Measurements from ENCODE around the gene CARMIL1. TPM values are rescaled to one million over a fixed set of nuclear protein-coding genes. Genes with fewer than 3 reads are reported as not detected.

The CARMIL1 gene
- total RNA-seq, 1 experiment from 2014 or later: 23.6 TPM

- Histone ChIP-seq H2BK15ac (ENCODE audit: low read depth, low read length) (no peak overlapping the region), H3T11ph (ENCODE audit: low read length) (no peak overlapping the region), H3K27me3 (ENCODE audit: insufficient read depth, low read length) (no peaks in the 10 kb centered on the region), H3K9ac (ENCODE audit: extremely low read depth, insufficient read length, low read length) (no peak overlapping the region), H3K18ac (ENCODE audit: insufficient read length, low read depth, low read length) (no peak overlapping the region), H3K23me2 (ENCODE audit: insufficient read length, low read depth, low read length, poor library complexity, severe bottlenecking) (no peaks in the 10 kb centered on the region), H3K9me3 (ENCODE audit: control insufficient read depth, low read depth, low read length) (no peaks in the 10 kb centered on the region), H4K5ac (ENCODE audit: insufficient read length, low read depth, low read length) (no peak overlapping the region), H3K56ac (ENCODE audit: insufficient read length, low read depth, low read length) (no peak overlapping the region), H3K23ac (ENCODE audit: insufficient read length, low read depth, low read length) (no peak overlapping the region), H3K4ac (ENCODE audit: low read depth, low read length) (no peak overlapping the region), H3K79me2 (ENCODE audit: insufficient read depth, low read length) (no peaks in the 10 kb centered on the region), H3K79me1 (ENCODE audit: insufficient read depth, low read depth, low read length, poor library complexity, severe bottlenecking) (no peaks in the 10 kb centered on the region), H2AFZ (ENCODE audit: low read length) (no peak overlapping the region), H3K4me2 (ENCODE audit: insufficient read depth, insufficient read length, low read length) (no peak overlapping the region), H2AK5ac (ENCODE audit: insufficient read length, low read length) (no peak overlapping the region), H3K4me1 (ENCODE audit: insufficient read depth, low read length) (no peaks in the 10 kb centered on the region), H4K8ac (replicated peaks; ENCODE audit: insufficient read length, low read depth, low read length) (no peak overlapping the region), H2BK120ac (ENCODE audit: low read depth, low read length, poor library complexity, severe bottlenecking) (no peak overlapping the region), H3K14ac (ENCODE audit: insufficient read depth, low read length) (no peak overlapping the region), H4K20me1 (ENCODE audit: control insufficient read depth, insufficient read depth, insufficient read length) (no peaks in the 10 kb centered on the region), H3K27ac (ENCODE audit: insufficient read length, low read depth, low read length) (no peak overlapping the region), H2BK12ac (ENCODE audit: insufficient read length, low read depth, low read length) (no peak overlapping the region), H2BK20ac (ENCODE audit: low read depth, low read length, poor library complexity, severe bottlenecking) (no peak overlapping the region), H2BK5ac (ENCODE audit: insufficient read length, low read length) (no peak overlapping the region), H4K91ac (ENCODE audit: insufficient read length, low read depth, low read length) (no peak overlapping the region)
- H3K27ac Mint-ChIP-seq: no peak overlapping the region
- H3K4me1 Mint-ChIP-seq: no peaks in the 10 kb centered on the region
- H3K27me3 Mint-ChIP-seq (ENCODE audit: low read depth): peaks cover 10% of the 10 kb centered on the region; the same call in 1 of the 2 replicates
- no peak for DNase-seq
- no peaks in the 10 kb centered on the region for H3K9me3 Mint-ChIP-seq
- H3K4me3 Mint-ChIP-seq: no peak overlapping the region
- no peaks in the 10 kb centered on the region for H3K36me3 Mint-ChIP-seq (ENCODE audit: insufficient read depth in 1 of 3, low read depth in 3 of 3)
- TF ChIP-seq CTCF (conservative IDR thresholded peaks at IDR 0.05): no peak
These were observed 381.3 kb downstream of the CARMIL1 start for GRCh38 chr6:25660512-25660911.

All from H9 (cell line).